8988T (cell line): ENCODE results near the gene RPH3AL.

Source experiments
- DNase-seq: peaks from one replicate; pipeline ENCODE4 v3.0.0; 2011

RPH3AL gene

GRCh38 chr17:193841-194806, 158.5 kb downstream of the RPH3AL start:
- DNase-seq, result no peak

- no peak for DNase-seq
Measured at GRCh38 chr17:193426-193810, 159.2 kb downstream of the RPH3AL start.

GRCh38 chr17:192666-193425, 159.8 kb downstream of the RPH3AL start:
- no peak for DNase-seq

- DNase-seq, result no peak
Measured at GRCh38 chr17:189444-189843, 163.2 kb downstream of the RPH3AL start.

GRCh38 chr17:187130-187529, 165.5 kb downstream of the RPH3AL start:
- no peak for DNase-seq

GRCh38 chr17:185445-186138, 167.0 kb downstream of the RPH3AL start:
- no peak for DNase-seq

GRCh38 chr17:183021-183420, 169.6 kb downstream of the RPH3AL start:
- no peak for DNase-seq

- DNase-seq, result no peak
Measured at GRCh38 chr17:182050-182751, 170.4 kb downstream of the RPH3AL start.

GRCh38 chr17:181245-182049, 171.2 kb downstream of the RPH3AL start, which contains the start of gene DOC2B:
DOC2B (minus strand) TSS chr17:181650; CDS start chr17:181479, 171 bp downstream.
- DNase-seq, result no peak

GRCh38 chr17:180381-181244, 172.0 kb downstream of the RPH3AL start:
- DNase-seq, result no peak

- DNase-seq, result no peak
Measured at GRCh38 chr17:179781-180380, 172.7 kb downstream of the RPH3AL start.

GRCh38 chr17:179066-179432, 173.6 kb downstream of the RPH3AL start:
- no peak for DNase-seq

- DNase-seq, result no peak
Measured at GRCh38 chr17:178292-179065, 174.1 kb downstream of the RPH3AL start.

GRCh38 chr17:177762-178161, 174.8 kb downstream of the RPH3AL start:
- DNase-seq, result no peak

GRCh38 chr17:177155-177554, 175.5 kb downstream of the RPH3AL start:
- DNase-seq, result no peak

GRCh38 chr17:173166-173911, 179.3 kb downstream of the RPH3AL start:
- no peak for DNase-seq

- no peak for DNase-seq
Measured at GRCh38 chr17:172401-172800, 180.2 kb downstream of the RPH3AL start.

GRCh38 chr17:171871-172270, 180.7 kb downstream of the RPH3AL start:
- DNase-seq, result no peak
